CD4-positive, alpha-beta memory T cell (primary cell): ENCODE data around the gene FANCE. TPM values are rescaled to one million over a fixed set of nuclear protein-coding genes. Genes with fewer than 3 reads are reported as not detected.

Experiments
- CTCF ChIA-PET: fragments of 350-600 bp; sonication (Branson Sonifier 250); formaldehyde crosslinking; loops from one replicate; lab custom pipeline; 2021; ENCODE audit warnings: inconsistent platforms; ENCODE audit not compliant: partially characterized antibody; lab: Charles Lee
- POLR2A ChIA-PET: fragments of 350-600 bp; sonication (Branson Sonifier 250); formaldehyde crosslinking; loops from one replicate; lab custom pipeline; 2021; ENCODE audit not compliant: partially characterized antibody; lab: Charles Lee
- DNase-seq, 5 donors: peaks; one replicate each; pipeline versions ENCODE4 v3.0.0 to v3.0.0-alpha.2; 2020 to 2022; ENCODE audit warnings: mixed read lengths in 1 of 5
- H3K27ac ChIP-seq: one replicate; pipeline ENCODE4 v1.7.0; 2013; ENCODE audit warnings: low read depth, low read length
- H3K27me3 ChIP-seq: 2 replicates; pipeline ENCODE4 v1.7.0; 2013; ENCODE audit warnings: mild to moderate bottlenecking, low read length, moderate library complexity; ENCODE audit not compliant: insufficient read depth
- H3K36me3 ChIP-seq: 2 replicates; pipeline ENCODE4 v1.7.0; 2013; ENCODE audit warnings: mild to moderate bottlenecking, low read length, moderate library complexity; ENCODE audit not compliant: insufficient read depth
- H3K4me1 ChIP-seq: 2 replicates; pipeline ENCODE4 v1.7.0; 2013; ENCODE audit warnings: mild to moderate bottlenecking, low read length, moderate library complexity; ENCODE audit not compliant: insufficient read depth
- H3K4me3 ChIP-seq, 2 donors: one replicate each; pipeline ENCODE4 v1.7.0; 2013; ENCODE audit warnings: low read length in 2 of 2, mild to moderate bottlenecking in 1 of 2
- H3K9me3 ChIP-seq, 2 donors: one replicate each; pipeline ENCODE4 v1.7.0; 2013; ENCODE audit warnings: low read length in 2 of 2, control low read depth in 1 of 2; ENCODE audit not compliant: control insufficient read depth in 1 of 2
- H3K27ac Mint-ChIP-seq, 7 donors: one replicate each; pipeline ENCODE4 v1.8.0; 2020 to 2021; ENCODE audit warnings: mixed read lengths in 7 of 7, mild to moderate bottlenecking in 6 of 7, inconsistent platforms in 3 of 7, moderate library complexity in 3 of 7
- H3K27me3 Mint-ChIP-seq, 2 donors: one replicate each; pipeline ENCODE4 v1.8.0; 2020 to 2021; ENCODE audit warnings: mixed read lengths in 2 of 2
- H3K36me3 Mint-ChIP-seq, 2 donors: one replicate each; pipeline ENCODE4 v1.8.0; 2020 to 2021; ENCODE audit warnings: mixed read lengths in 2 of 2, inconsistent platforms in 1 of 2, mild to moderate bottlenecking in 1 of 2
- H3K4me1 Mint-ChIP-seq, 4 donors: one replicate each; pipeline ENCODE4 v1.8.0; 2020 to 2021; ENCODE audit warnings: mixed read lengths in 4 of 4, mild to moderate bottlenecking in 1 of 4
- H3K4me3 Mint-ChIP-seq, 8 donors: one replicate each; pipeline ENCODE4 v1.8.0; 2020 to 2021; ENCODE audit warnings: mixed read lengths in 8 of 8, mild to moderate bottlenecking in 7 of 8, moderate library complexity in 6 of 8, inconsistent platforms in 3 of 8
- H3K9me3 Mint-ChIP-seq, 8 donors: one replicate each; pipeline ENCODE4 v1.8.0; 2020 to 2021; ENCODE audit warnings: mixed read lengths in 8 of 8, mild to moderate bottlenecking in 5 of 8, inconsistent platforms in 3 of 8, moderate library complexity in 1 of 8
- intact Hi-C: fragments of 100-400 bp; cut with micrococcal nuclease; formaldehyde crosslinking; loops from one replicate; pipeline ENCODE4 v1.15.1; 2023
- polyA plus RNA-seq, 2 donors: library from polyadenylated mRNA; unstranded; fragments of 300-500 nt; fragmentation: Illumina TruSeq; gene quantifications; one replicate each; pipeline ENCODE4 v1.2.3, GENCODE V29; 2021
- total RNA-seq, 2 experiments: library from RNA; stranded (reverse); gene quantifications; one replicate each; pipeline ENCODE4 v1.2.3, GENCODE V29; 2021

Gene FANCE
- total and polyA plus RNA-seq, 4 experiments from 2014 or later, result 5.4 to 9.0 (median 7.9) TPM

DNA sequence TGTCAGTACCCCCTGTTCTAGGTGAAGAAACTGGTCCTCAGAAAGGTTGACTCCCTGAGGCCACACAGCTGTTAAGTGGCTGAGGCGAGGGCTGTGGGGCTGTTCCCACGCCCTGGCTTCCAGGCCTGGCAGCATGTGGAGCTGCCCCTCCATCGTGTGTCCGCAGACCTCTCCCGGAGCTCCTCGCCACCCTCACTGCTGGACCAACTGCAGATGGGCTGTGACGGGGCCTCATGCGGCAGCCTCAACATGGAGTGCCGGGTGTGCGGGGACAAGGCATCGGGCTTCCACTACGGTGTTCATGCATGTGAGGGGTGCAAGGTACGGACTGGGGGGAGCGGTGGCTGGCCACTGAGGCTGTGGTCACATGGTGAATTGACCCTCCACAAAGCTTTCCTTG, 32.2 kb upstream of the FANCE start:
- ChIA-PET CTCF (interaction anchor here (0.7 to 7.8 kb wide), 22 partner anchors 8 to 127 kb away, joined by 3 to 55 read pairs (median 5); partner anchors contain the start of genes DEF6, FANCE and PPARD), POLR2A (interaction anchor here (0.6 to 2.0 kb wide), 8 partner anchors 16 to 123 kb away, joined by 3 to 9 read pairs (median 3); no protein-coding TSS in a partner anchor)
- H3K27me3 ChIP-seq, result no peaks in the 10 kb centered on the region
- Mint-ChIP-seq H3K4me3 (peak overlapping the region in 2 of 8 donors; percentile 10 to 47), H3K27ac (peak overlapping the region in 2 of 7 donors; percentile 32 to 64), H3K9me3 (no peaks in the 10 kb centered on the region), H3K4me1 (peaks cover 27 to 35% (median 30%) of the 10 kb centered on the region in 4 donors), H3K27me3 (no peaks in the 10 kb centered on the region), H3K36me3 (peaks cover 35 to 64% of the 10 kb centered on the region in 2 donors)
- intact Hi-C loops, result loop anchor here (1.0 kb wide), 1 partner anchor 29 kb away; no protein-coding TSS in a partner anchor
- no peak overlapping the region for H3K27ac ChIP-seq
- H3K4me1 ChIP-seq, result peaks cover 25% of the 10 kb centered on the region
- H3K4me3 ChIP-seq, result no peak overlapping the region
- DNase-seq, result no peak
- H3K9me3 ChIP-seq, result no peaks in the 10 kb centered on the region
- peaks cover 32% of the 10 kb centered on the region for H3K36me3 ChIP-seq

DNA sequence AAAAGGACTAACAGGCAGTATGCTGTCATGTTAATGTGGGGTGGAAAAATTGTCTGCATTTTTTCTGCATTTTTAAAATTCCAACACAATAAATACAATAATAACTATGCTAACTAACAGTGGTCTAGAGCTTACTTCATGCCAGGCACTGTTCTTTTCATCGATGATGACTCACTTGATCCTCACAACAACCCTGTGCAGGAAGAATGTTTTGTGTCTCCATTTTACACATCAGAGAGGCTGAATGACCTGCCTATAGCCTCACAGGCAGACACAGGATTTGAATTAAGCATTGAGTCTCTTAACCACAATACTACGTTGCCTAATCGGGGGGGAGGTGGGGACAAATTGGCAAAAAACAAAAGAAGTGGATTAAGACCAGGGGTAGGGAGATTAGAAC, 26.9 kb upstream of the FANCE start:
- H3K4me1 Mint-ChIP-seq, result no peaks in the 10 kb centered on the region
- H3K4me3 Mint-ChIP-seq, result no peak overlapping the region
- Histone ChIP-seq H3K4me1 (no peaks in the 10 kb centered on the region), H3K27ac (no peak overlapping the region), H3K9me3 (peaks cover 0 to 13% of the 10 kb centered on the region in 2 donors), H3K27me3 (no peaks in the 10 kb centered on the region), H3K4me3 (no peak overlapping the region), H3K36me3 (peaks cover 42% of the 10 kb centered on the region)
- ChIA-PET POLR2A (interaction anchor here (1.1 kb wide), 1 partner anchor 32 kb away, joined by 3 read pairs; no protein-coding TSS in a partner anchor), CTCF (no interaction called here)
- H3K27me3 Mint-ChIP-seq, result no peaks in the 10 kb centered on the region
- peaks cover 0 to 25% (median 14%) of the 10 kb centered on the region in 8 donors for H3K9me3 Mint-ChIP-seq
- intact Hi-C loops, result no loop called here
- DNase-seq, result no peak
- peak overlapping the region in 1 of 7 donors; percentile 10 for H3K27ac Mint-ChIP-seq
- peaks cover 49 to 58% of the 10 kb centered on the region in 2 donors for H3K36me3 Mint-ChIP-seq

DNA sequence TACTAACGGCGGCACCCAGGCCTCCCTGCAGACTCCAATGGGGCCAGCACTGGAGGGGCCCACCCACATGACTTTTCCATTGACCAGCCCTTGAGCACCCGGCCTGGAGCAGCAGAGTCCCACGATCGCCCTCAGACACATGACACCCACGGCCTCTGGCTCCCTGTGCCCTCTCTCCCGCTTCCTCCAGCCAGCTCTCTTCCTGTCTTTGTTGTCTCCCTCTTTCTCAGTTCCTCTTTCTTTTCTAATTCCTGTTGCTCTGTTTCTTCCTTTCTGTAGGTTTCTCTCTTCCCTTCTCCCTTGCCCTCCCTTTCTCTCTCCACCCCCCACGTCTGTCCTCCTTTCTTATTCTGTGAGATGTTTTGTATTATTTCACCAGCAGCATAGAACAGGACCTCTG, 26.1 kb upstream of the FANCE start:
- no peak for DNase-seq
- H3K4me3 Mint-ChIP-seq, result no peak overlapping the region
- peaks cover 42% of the 10 kb centered on the region for H3K36me3 ChIP-seq
- H3K9me3 Mint-ChIP-seq, result peaks cover 0 to 27% (median 14%) of the 10 kb centered on the region in 8 donors
- H3K4me1 Mint-ChIP-seq, result no peaks in the 10 kb centered on the region
- peaks cover 49 to 55% of the 10 kb centered on the region in 2 donors for H3K36me3 Mint-ChIP-seq
- H3K9me3 ChIP-seq, result peaks cover 0 to 13% of the 10 kb centered on the region in 2 donors
- no peak overlapping the region for H3K4me3 ChIP-seq
- ChIA-PET POLR2A (interaction anchor here (1.1 kb wide), 1 partner anchor 33 kb away, joined by 3 read pairs; no protein-coding TSS in a partner anchor), CTCF (no interaction called here)
- intact Hi-C loops, result no loop called here
- H3K27ac Mint-ChIP-seq, result peak overlapping the region in 1 of 7 donors; percentile 69
- no peaks in the 10 kb centered on the region for H3K4me1 ChIP-seq
- no peaks in the 10 kb centered on the region for H3K27me3 Mint-ChIP-seq
- H3K27me3 ChIP-seq, result no peaks in the 10 kb centered on the region
- no peak overlapping the region for H3K27ac ChIP-seq

DNA sequence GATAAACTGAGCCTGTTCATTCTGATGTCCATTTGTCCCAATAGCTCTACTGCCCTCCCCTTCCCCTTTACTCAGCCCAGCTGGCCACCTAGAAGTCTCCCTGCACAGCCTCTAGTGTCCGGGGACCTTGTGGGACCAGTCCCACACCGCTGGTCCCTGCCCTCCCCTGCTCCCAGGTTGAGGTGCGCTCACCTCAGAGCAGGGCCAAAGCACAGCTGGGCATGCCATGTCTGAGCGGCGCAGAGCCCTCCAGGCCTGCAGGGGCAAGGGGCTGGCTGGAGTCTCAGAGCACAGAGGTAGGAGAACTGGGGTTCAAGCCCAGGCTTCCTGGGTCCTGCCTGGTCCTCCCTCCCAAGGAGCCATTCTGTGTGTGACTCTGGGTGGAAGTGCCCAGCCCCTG, 24.7 kb upstream of the FANCE start:
- Histone ChIP-seq H3K4me1 (no peaks in the 10 kb centered on the region), H3K27me3 (no peaks in the 10 kb centered on the region), H3K27ac (no peak overlapping the region), H3K9me3 (peaks cover 0 to 13% of the 10 kb centered on the region in 2 donors), H3K36me3 (peaks cover 32% of the 10 kb centered on the region), H3K4me3 (no peak overlapping the region)
- peaks cover 0 to 27% (median 14%) of the 10 kb centered on the region in 8 donors for H3K9me3 Mint-ChIP-seq
- DNase-seq, result no peak
- no peak overlapping the region for H3K4me3 Mint-ChIP-seq
- H3K4me1 Mint-ChIP-seq, result no peaks in the 10 kb centered on the region
- intact Hi-C loops, result no loop called here
- no peaks in the 10 kb centered on the region for H3K27me3 Mint-ChIP-seq
- peaks cover 43 to 47% of the 10 kb centered on the region in 2 donors for H3K36me3 Mint-ChIP-seq
- no peak overlapping the region for H3K27ac Mint-ChIP-seq
- ChIA-PET CTCF (interaction anchor here (1.1 to 1.9 kb wide), 3 partner anchors 8 to 40 kb away, joined by 4 to 5 read pairs (median 5); no protein-coding TSS in a partner anchor), POLR2A (no interaction called here)

DNA sequence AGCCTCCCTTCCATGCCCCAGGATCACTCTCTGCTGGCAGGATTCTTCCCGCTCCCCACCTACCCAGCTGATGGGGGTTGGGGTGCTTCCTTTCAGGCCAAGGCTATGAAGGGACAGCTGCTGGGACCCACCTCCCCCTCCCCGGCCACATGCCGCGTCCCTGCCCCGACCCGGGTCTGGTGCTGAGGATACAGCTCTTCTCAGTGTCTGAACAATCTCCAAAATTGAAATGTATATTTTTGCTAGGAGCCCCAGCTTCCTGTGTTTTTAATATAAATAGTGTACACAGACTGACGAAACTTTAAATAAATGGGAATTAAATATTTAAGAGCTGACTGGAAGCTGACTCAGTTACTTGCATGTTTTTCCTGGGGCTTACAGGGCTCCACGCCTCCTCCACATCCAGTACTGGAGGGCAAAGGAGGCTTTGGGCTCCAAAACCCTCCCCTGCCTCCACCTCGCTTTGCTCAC, 24.3 kb upstream of the FANCE start:
- peaks cover 0 to 27% (median 14%) of the 10 kb centered on the region in 8 donors for H3K9me3 Mint-ChIP-seq
- H3K27ac Mint-ChIP-seq, result no peak overlapping the region

DNA sequence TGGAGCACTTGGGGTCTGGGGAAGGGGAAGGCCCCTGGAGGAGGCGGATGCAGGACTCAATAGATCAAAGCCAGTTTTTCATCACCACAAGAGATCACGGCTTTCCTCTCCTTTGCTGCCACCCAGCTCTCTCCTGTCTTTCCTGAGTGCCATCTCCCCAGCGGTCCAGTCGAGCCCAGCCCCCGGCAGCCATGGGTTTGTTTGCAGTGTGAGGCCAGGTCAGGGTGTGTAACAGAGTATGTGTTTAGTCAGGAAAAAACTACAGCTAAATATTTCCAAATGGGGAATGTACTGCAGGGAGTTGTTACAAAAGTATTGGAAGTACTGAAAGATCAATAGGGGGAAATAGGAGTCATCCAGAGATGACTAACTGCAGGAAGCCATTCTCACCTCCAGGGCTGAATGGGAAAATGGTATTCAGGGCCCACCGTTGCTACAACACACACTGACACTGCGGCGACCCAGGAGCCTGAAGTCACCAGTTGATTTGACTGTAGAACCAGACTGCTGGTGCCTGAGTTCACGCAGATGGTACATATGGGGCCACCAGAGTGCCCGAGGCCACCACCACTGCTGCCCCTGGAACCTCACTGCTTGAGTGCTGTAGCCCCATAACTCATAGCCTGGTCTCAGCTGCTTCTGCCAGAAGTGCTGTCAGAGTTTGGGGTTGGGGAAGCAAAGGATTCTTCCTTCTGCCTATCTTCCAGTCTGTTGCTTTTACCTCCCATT, 23.6 kb upstream of the FANCE start:
- Mint-ChIP-seq H3K4me3 (no peak overlapping the region), H3K27me3 (no peaks in the 10 kb centered on the region), H3K36me3 (peaks cover 38 to 42% of the 10 kb centered on the region in 2 donors), H3K4me1 (no peaks in the 10 kb centered on the region), H3K9me3 (peaks cover 0 to 27% (median 14%) of the 10 kb centered on the region in 8 donors), H3K27ac (peak overlapping the region in 1 of 7 donors; percentile 17)
- intact Hi-C loops, result no loop called here
- H3K4me3 ChIP-seq, result no peak overlapping the region
- H3K4me1 ChIP-seq, result no peaks in the 10 kb centered on the region
- DNase-seq, result no peak
- H3K9me3 ChIP-seq, result peaks cover 0 to 13% of the 10 kb centered on the region in 2 donors
- peaks cover 28% of the 10 kb centered on the region for H3K36me3 ChIP-seq
- H3K27ac ChIP-seq, result no peak overlapping the region
- ChIA-PET POLR2A (no interaction called here), CTCF (interaction anchor here (1.1 to 1.9 kb wide), 4 partner anchors 10 to 87 kb away, joined by 3 to 5 read pairs (median 4); no protein-coding TSS in a partner anchor)
- no peaks in the 10 kb centered on the region for H3K27me3 ChIP-seq

More for the DNA sequence above, 24.3 kb upstream of the FANCE start:
- Mint-ChIP-seq H3K27me3 (no peaks in the 10 kb centered on the region), H3K4me1 (no peaks in the 10 kb centered on the region), H3K4me3 (no peak overlapping the region), H3K36me3 (peaks cover 41 to 44% of the 10 kb centered on the region in 2 donors)
- no peak for DNase-seq
- peaks cover 0 to 13% of the 10 kb centered on the region in 2 donors for H3K9me3 ChIP-seq
- CTCF ChIA-PET, result interaction anchor here (1.1 to 1.9 kb wide), 5 partner anchors 9 to 86 kb away, joined by 3 to 5 read pairs (median 4); no protein-coding TSS in a partner anchor
- H3K4me1 ChIP-seq, result no peaks in the 10 kb centered on the region
- H3K4me3 ChIP-seq, result no peak overlapping the region
- peaks cover 30% of the 10 kb centered on the region for H3K36me3 ChIP-seq
- intact Hi-C loops, result no loop called here
- H3K27me3 ChIP-seq, result no peaks in the 10 kb centered on the region
- no peak overlapping the region for H3K27ac ChIP-seq
- POLR2A ChIA-PET, result no interaction called here

DNA sequence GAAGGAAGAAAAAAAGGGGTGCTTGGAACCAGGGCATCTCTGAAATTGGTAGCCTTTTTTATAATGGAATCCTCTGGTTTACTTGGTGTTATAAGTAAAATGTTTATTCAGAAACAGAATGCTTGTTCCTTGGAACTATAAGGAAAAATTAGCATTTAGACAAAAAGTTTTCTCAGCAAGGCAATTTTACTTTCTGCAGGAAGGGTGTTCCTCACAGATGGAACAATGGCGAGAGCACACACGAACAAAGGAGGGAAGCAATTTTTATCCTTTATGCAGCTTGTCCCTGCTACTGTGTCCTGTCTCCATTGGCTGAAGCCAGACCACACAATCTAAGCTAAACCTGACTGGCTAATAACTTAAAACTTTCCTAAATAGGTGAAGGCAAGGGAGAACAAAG, 22.7 kb upstream of the FANCE start:
- H3K36me3 ChIP-seq, result peaks cover 19% of the 10 kb centered on the region
- Mint-ChIP-seq H3K4me3 (no peak overlapping the region), H3K27ac (peak overlapping the region in 1 of 7 donors; percentile 12), H3K9me3 (peaks cover 0 to 27% (median 14%) of the 10 kb centered on the region in 8 donors), H3K36me3 (peaks cover 34 to 35% of the 10 kb centered on the region in 2 donors), H3K4me1 (no peaks in the 10 kb centered on the region), H3K27me3 (no peaks in the 10 kb centered on the region)
- H3K27me3 ChIP-seq, result no peaks in the 10 kb centered on the region
- no peaks in the 10 kb centered on the region for H3K4me1 ChIP-seq
- CTCF ChIA-PET, result no interaction called here
- peaks cover 0 to 13% of the 10 kb centered on the region in 2 donors for H3K9me3 ChIP-seq
- intact Hi-C loops, result no loop called here
- H3K4me3 ChIP-seq, result no peak overlapping the region
- POLR2A ChIA-PET, result no interaction called here
- DNase-seq, result no peak
- no peak overlapping the region for H3K27ac ChIP-seq
